ENCODE data around the gene PCDHGB6.
"Not testable (repeated sequence)": the region's sequence is repeated elsewhere in the genome, so short reads cannot be mapped to it uniquely, and the experiment has no call there.

PCDHGB6 gene

GRCh38 chr5:141388661-141389060 lies 19.2 kb upstream of the PCDHGB6 start:
- no peaks in the 10 kb centered on the region for H3K4me1 ChIP-seq
- H3K36me3 ChIP-seq, result peaks cover 4 to 78% (median 70%) of the 10 kb centered on the region in 3 donors
- H3K9me3 ChIP-seq, result peaks cover 35 to 98% (median 86%) of the 10 kb centered on the region in 3 donors
- TF ChIP-seq, protein P1, sequence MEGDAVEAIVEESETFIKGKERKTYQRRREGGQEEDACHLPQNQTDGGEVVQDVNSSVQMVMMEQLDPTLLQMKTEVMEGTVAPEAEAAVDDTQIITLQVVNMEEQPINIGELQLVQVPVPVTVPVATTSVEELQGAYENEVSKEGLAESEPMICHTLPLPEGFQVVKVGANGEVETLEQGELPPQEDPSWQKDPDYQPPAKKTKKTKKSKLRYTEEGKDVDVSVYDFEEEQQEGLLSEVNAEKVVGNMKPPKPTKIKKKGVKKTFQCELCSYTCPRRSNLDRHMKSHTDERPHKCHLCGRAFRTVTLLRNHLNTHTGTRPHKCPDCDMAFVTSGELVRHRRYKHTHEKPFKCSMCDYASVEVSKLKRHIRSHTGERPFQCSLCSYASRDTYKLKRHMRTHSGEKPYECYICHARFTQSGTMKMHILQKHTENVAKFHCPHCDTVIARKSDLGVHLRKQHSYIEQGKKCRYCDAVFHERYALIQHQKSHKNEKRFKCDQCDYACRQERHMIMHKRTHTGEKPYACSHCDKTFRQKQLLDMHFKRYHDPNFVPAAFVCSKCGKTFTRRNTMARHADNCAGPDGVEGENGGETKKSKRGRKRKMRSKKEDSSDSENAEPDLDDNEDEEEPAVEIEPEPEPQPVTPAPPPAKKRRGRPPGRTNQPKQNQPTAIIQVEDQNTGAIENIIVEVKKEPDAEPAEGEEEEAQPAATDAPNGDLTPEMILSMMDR (IDR thresholded peaks at IDR 0.05), result no peak
- H3K27me3 ChIP-seq, result no peaks in the 10 kb centered on the region
- no peak for DNase-seq
- H3K4me3 ChIP-seq, result no peak overlapping the region
- intact Hi-C loops (cut with DNase I; ENCODE audit: low total_unique reads), result no loop called here
- no peak overlapping the region for H3K27ac ChIP-seq

DNA sequence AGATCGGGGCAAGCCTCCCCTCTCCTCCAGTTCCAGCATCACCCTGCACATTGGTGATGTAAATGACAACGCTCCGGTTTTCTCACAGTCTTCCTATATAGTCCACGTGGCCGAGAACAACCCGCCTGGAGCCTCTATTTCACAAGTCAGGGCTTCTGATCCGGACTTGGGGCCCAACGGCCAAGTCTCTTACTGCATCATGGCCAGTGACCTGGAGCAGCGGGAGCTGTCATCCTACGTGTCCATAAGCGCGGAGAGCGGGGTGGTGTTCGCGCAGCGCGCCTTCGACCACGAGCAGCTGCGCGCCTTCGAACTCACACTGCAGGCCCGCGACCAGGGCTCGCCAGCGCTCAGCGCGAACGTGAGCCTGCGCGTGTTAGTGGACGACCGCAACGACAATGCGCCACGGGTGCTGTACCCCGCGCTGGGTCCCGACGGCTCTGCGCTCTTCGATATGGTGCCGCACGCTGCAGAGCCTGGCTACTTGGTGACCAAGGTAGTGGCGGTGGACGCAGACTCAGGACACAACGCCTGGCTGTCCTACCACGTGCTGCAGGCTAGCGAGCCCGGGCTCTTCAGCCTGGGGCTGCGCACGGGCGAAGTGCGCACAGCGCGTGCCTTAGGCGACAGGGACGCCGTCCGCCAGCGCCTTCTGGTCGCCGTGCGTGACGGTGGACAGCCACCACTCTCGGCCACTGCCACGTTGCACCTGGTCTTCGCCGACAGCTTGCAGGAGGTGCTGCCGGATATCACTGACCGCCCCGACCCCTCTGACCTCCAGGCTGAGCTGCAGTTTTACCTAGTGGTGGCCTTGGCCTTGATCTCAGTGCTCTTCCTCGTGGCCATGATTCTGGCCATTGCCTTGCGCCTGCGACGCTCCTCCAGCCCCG lies 18.4 kb upstream of the PCDHGB6 start:
- Histone ChIP-seq H3K27me3 (no peaks in the 10 kb centered on the region), H3K36me3 (peaks cover 4 to 74% (median 66%) of the 10 kb centered on the region in 3 donors), H3K27ac (no peak overlapping the region), H3K4me1 (no peaks in the 10 kb centered on the region), H3K9me3 (peaks cover 35 to 98% (median 86%) of the 10 kb centered on the region in 3 donors), H3K4me3 (no peak overlapping the region)
- TF ChIP-seq, protein P1 (IDR thresholded peaks at IDR 0.05), result no peak
- DNase-seq, result no peak
- intact Hi-C loops (cut with DNase I; ENCODE audit: low total_unique reads), result no loop called here

DNA sequence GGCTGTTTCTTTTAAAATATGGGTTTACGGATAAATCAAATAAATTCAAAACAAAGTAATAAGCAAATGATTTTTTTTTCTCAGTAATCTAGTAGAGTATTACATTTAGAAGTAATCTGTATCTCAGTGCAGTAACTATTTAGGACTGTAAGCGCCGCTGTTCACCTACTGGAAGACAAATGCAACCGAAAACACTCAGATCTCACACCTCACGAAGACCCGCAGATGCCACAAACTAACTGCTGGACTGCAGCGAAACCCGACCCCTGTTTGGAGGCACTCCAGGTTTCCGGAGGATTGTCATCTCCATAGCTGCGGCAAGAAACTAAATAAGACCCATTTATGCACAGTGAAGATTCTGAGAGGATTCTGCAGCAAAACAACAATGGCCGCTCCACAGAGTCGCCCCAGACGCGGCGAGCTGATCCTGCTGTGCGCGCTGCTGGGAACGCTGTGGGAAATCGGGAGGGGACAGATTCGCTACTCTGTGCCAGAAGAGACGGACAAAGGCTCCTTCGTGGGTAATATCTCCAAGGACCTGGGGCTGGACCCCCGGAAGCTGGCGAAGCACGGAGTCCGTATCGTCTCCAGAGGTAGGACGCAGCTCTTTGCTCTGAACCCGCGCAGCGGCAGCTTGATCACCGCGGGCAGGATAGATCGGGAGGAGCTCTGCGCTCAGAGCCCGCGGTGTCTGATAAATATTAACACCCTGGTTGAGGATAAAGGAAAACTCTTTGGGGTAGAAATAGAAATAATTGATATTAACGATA lies 15.2 kb upstream of the PCDHGB6 start, which contains the start of gene PCDHGA8:
PCDHGA8 (plus strand) TSS at position 205 of the 770 bp plus-strand sequence; CDS start at position 386, 181 bp downstream.
- no peaks in the 10 kb centered on the region for H3K4me1 ChIP-seq
- intact Hi-C loops (cut with DNase I; ENCODE audit: low total_unique reads), result no loop called here

GRCh38 chr5:141393267-141393666 lies 14.6 kb upstream of the PCDHGB6 start:
- intact Hi-C loops (cut with DNase I; ENCODE audit: low total_unique reads), result no loop called here
- no peak for DNase-seq
- no peaks in the 10 kb centered on the region for H3K27me3 ChIP-seq

More for the DNA sequence above, 15.2 kb upstream of the PCDHGB6 start, which contains the start of gene PCDHGA8:
- Histone ChIP-seq H3K36me3 (peaks cover 4 to 63% (median 45%) of the 10 kb centered on the region in 3 donors), H3K9me3 (peaks cover 35 to 98% (median 84%) of the 10 kb centered on the region in 3 donors), H3K4me3 (no peak within 1 kb of the TSS), H3K27me3 (no peaks in the 10 kb centered on the region), H3K27ac (no peak within 1 kb of the TSS)
- TF ChIP-seq, protein P1 (IDR thresholded peaks at IDR 0.05), result no peak
- DNase-seq, result no peak

DNA sequence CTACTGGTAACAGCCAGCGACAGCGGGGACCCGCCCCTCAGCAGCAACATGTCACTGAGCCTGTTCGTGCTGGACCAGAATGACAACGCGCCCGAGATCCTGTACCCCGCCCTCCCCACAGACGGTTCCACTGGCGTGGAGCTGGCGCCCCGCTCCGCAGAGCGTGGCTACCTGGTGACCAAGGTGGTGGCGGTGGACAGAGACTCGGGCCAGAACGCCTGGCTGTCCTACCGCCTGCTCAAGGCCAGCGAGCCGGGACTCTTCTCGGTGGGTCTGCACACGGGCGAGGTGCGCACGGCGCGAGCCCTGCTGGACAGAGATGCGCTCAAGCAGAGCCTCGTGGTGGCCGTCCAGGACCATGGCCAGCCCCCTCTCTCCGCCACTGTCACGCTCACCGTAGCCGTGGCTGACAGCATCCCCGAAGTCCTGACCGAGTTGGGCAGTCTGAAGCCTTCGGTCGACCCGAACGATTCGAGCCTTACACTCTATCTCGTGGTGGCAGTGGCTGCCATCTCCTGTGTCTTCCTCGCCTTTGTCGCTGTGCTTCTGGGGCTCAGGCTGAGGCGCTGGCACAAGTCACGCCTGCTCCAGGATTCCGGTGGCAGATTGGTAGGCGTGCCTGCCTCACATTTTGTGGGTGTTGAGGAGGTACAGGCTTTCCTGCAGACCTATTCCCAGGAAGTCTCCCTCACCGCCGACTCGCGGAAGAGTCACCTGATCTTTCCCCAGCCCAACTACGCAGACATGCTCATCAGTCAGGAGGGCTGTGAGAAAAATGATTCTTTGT lies 13.2 kb upstream of the PCDHGB6 start:
- H3K4me3 ChIP-seq; intact Hi-C loops (cut with DNase I; ENCODE audit: low total_unique reads); H3K27me3 ChIP-seq; H3K27ac ChIP-seq; DNase-seq; H3K4me1 ChIP-seq: not testable (repeated sequence)
- peaks cover 4 to 64% (median 45%) of the 10 kb centered on the region in 3 donors for H3K36me3 ChIP-seq
- peaks cover 49 to 98% (median 83%) of the 10 kb centered on the region in 3 donors for H3K9me3 ChIP-seq

More at GRCh38 chr5:141393267-141393666, 14.6 kb upstream of the PCDHGB6 start:
- no peak overlapping the region for H3K4me3 ChIP-seq
- peaks cover 4 to 63% (median 45%) of the 10 kb centered on the region in 3 donors for H3K36me3 ChIP-seq
- TF ChIP-seq, protein P1 (IDR thresholded peaks at IDR 0.05), result no peak
- no peaks in the 10 kb centered on the region for H3K4me1 ChIP-seq
- H3K27ac ChIP-seq, result no peak overlapping the region
- H3K9me3 ChIP-seq, result peaks cover 37 to 98% (median 84%) of the 10 kb centered on the region in 3 donors

All from tibial artery (tissue), 4 donors.